Measurements from ENCODE around the gene FAM186B. TPM values are rescaled to one million over a fixed set of nuclear protein-coding genes. Genes with fewer than 3 reads are reported as not detected.

The FAM186B gene
- polyA plus RNA-seq, 5 donors, result 1.3 to 3.5 (median 2.5) TPM

- DNase-seq, result peak; percentile 45 to 65
Observed at GRCh38 chr12:49538510-49539403, 66.7 kb downstream of the FAM186B start, which contains the start of gene KCNH3. TSS of gene KCNH3 (plus strand) at chr12:49539030. CDS start at chr12:49539417, 387 bp downstream.

- no peak for DNase-seq
Observed at GRCh38 chr12:49537752-49538509, 67.5 kb downstream of the FAM186B start.

Other genes starting within 250 kb of the FAM186B start
- gene SPATS2, start 238.2 kb downstream of the FAM186B start, polyA plus RNA-seq (ENCODE audit: insufficient read depth in 1 of 5, insufficient read length in 5 of 5, low replicate concordance in 1 of 5), result 10 to 100 TPM; 55.9 to 77.0 (median 66.8) TPM
- 1 to 10 TPM; 1.2 to 2.2 (median 1.3) TPM for gene KCNH3, start 66.6 kb downstream of the FAM186B start, polyA plus RNA-seq (ENCODE audit: insufficient read depth in 1 of 5, insufficient read length in 5 of 5, low replicate concordance in 1 of 5)
- gene MCRS1, start 37.5 kb downstream of the FAM186B start, polyA plus RNA-seq (ENCODE audit: insufficient read depth in 1 of 5, insufficient read length in 5 of 5, low replicate concordance in 1 of 5), result 10 to 100 TPM; 46.4 to 70.3 (median 50.3) TPM
- 10 to 100 TPM; 18.1 to 25.3 (median 19.6) TPM for gene PRPF40B, start 17.9 kb upstream of the FAM186B start, polyA plus RNA-seq (ENCODE audit: insufficient read depth in 1 of 5, insufficient read length in 5 of 5, low replicate concordance in 1 of 5)
- gene FMNL3, start 101.8 kb upstream of the FAM186B start, polyA plus RNA-seq (ENCODE audit: insufficient read depth in 1 of 5, insufficient read length in 5 of 5, low replicate concordance in 1 of 5), result 10 to 100 TPM; 50.1 to 64.3 (median 52.5) TPM
- 100 to 1,000 TPM; 430 to 538 (median 511) TPM for gene TMBIM6, start 135.9 kb upstream of the FAM186B start, polyA plus RNA-seq (ENCODE audit: insufficient read depth in 1 of 5, insufficient read length in 5 of 5, low replicate concordance in 1 of 5)
- 10 to 100 TPM; 13.4 to 25.7 (median 19.2) TPM for gene NCKAP5L, start 222.8 kb upstream of the FAM186B start, polyA plus RNA-seq (ENCODE audit: insufficient read depth in 1 of 5, insufficient read length in 5 of 5, low replicate concordance in 1 of 5)
- gene BCDIN3D, start 237.5 kb upstream of the FAM186B start, polyA plus RNA-seq (ENCODE audit: insufficient read depth in 1 of 5, insufficient read length in 5 of 5, low replicate concordance in 1 of 5), result 1 to 10 TPM; 5.6 to 6.9 (median 6.2) TPM

Data from right lung (tissue), 5 donors.